ENCODE data around the gene PCNA. TPM values are rescaled to one million over a fixed set of nuclear protein-coding genes. Genes with fewer than 3 reads are reported as not detected.
A peak's percentile ranks its signal among the peaks of the same experiment; 100 is the strongest.

PCNA gene
- polyA plus RNA-seq, 1 donor, result 95.3 TPM

- H3K4me1 ChIP-seq (ENCODE audit: control insufficient read depth, insufficient read depth, low read length), result peaks cover 12% of the 10 kb centered on the region
- H3K27ac ChIP-seq (ENCODE audit: low read length), result peak overlapping the region; percentile 82
- no peaks in the 10 kb centered on the region for H3K36me3 ChIP-seq (ENCODE audit: control insufficient read depth, insufficient read depth, low read length)
- H3K4me3 ChIP-seq (ENCODE audit: low read length), result peak overlapping the region; percentile 62
- peak; percentile 67 to 84 for DNase-seq
- H3K9me3 ChIP-seq (ENCODE audit: control insufficient read depth, low read depth, low read length), result no peaks in the 10 kb centered on the region
- WGBS (ENCODE audit: insufficient coverage, low lambda C conversion rate), result 0% methylated on average over 3 of the region's 44 CpGs
- H3K27me3 ChIP-seq (ENCODE audit: control insufficient read depth, insufficient read depth, low read length), result no peaks in the 10 kb centered on the region
These were observed 7.6 kb upstream of the PCNA start for GRCh38 chr20:5127204-5127858.

- WGBS (ENCODE audit: insufficient coverage, low lambda C conversion rate), result no CpG with 5 or more reads among the region's 78 CpGs
- Histone ChIP-seq H3K27me3 (ENCODE audit: control insufficient read depth, insufficient read depth, low read length) (no peaks in the 10 kb centered on the region), H3K9me3 (ENCODE audit: control insufficient read depth, low read depth, low read length) (no peaks in the 10 kb centered on the region), H3K36me3 (ENCODE audit: control insufficient read depth, insufficient read depth, low read length) (no peaks in the 10 kb centered on the region), H3K27ac (ENCODE audit: low read length) (peak within 1 kb of the TSS; percentile 84), H3K4me1 (ENCODE audit: control insufficient read depth, insufficient read depth, low read length) (peaks cover 12% of the 10 kb centered on the region), H3K4me3 (ENCODE audit: low read length) (peak within 1 kb of the TSS; percentile 62)
- DNase-seq, result peak; percentile 99 to 100
These were observed 6.9 kb upstream of the PCNA start, which contains the start of gene CDS2 for GRCh38 chr20:5126512-5127203. TSS of gene CDS2 (plus strand) at chr20:5127008. CDS start at chr20:5127093, 85 bp downstream.

- WGBS (ENCODE audit: insufficient coverage, low lambda C conversion rate), result 100% methylated on average over 1 of the region's 1 CpG
These were observed 3.1 kb upstream of the PCNA start for GRCh38 chr20:5122873-5123260.

GRCh38 chr20:5120185-5120476 is 373 bp upstream of the PCNA start:
- Histone ChIP-seq H3K27me3 (ENCODE audit: control insufficient read depth, insufficient read depth, low read length) (no peaks in the 10 kb centered on the region), H3K4me3 (ENCODE audit: low read length) (peak overlapping the region; percentile 95), H3K4me1 (ENCODE audit: control insufficient read depth, insufficient read depth, low read length) (no peaks in the 10 kb centered on the region), H3K9me3 (ENCODE audit: control insufficient read depth, low read depth, low read length) (no peaks in the 10 kb centered on the region), H3K36me3 (ENCODE audit: control insufficient read depth, insufficient read depth, low read length) (peaks cover 15% of the 10 kb centered on the region), H3K27ac (ENCODE audit: low read length) (peak overlapping the region; percentile 98)
- no peak for DNase-seq
- no CpG with 5 or more reads among the region's 9 CpGs for WGBS (ENCODE audit: insufficient coverage, low lambda C conversion rate)

More at GRCh38 chr20:5122873-5123260, 3.1 kb upstream of the PCNA start:
- Histone ChIP-seq H3K4me3 (ENCODE audit: low read length) (no peak overlapping the region), H3K4me1 (ENCODE audit: control insufficient read depth, insufficient read depth, low read length) (peaks cover 1% of the 10 kb centered on the region), H3K27me3 (ENCODE audit: control insufficient read depth, insufficient read depth, low read length) (no peaks in the 10 kb centered on the region), H3K27ac (ENCODE audit: low read length) (no peak overlapping the region), H3K36me3 (ENCODE audit: control insufficient read depth, insufficient read depth, low read length) (no peaks in the 10 kb centered on the region), H3K9me3 (ENCODE audit: control insufficient read depth, low read depth, low read length) (no peaks in the 10 kb centered on the region)
- DNase-seq, result no peak

GRCh38 chr20:5119143-5119434 is 669 bp downstream of the PCNA start:
- Histone ChIP-seq H3K27me3 (ENCODE audit: control insufficient read depth, insufficient read depth, low read length) (no peaks in the 10 kb centered on the region), H3K27ac (ENCODE audit: low read length) (peak overlapping the region; percentile 98), H3K4me3 (ENCODE audit: low read length) (peak overlapping the region; percentile 95), H3K36me3 (ENCODE audit: control insufficient read depth, insufficient read depth, low read length) (peaks cover 19% of the 10 kb centered on the region), H3K4me1 (ENCODE audit: control insufficient read depth, insufficient read depth, low read length) (no peaks in the 10 kb centered on the region), H3K9me3 (ENCODE audit: control insufficient read depth, low read depth, low read length) (no peaks in the 10 kb centered on the region)
- no CpG with 5 or more reads among the region's 21 CpGs for WGBS (ENCODE audit: insufficient coverage, low lambda C conversion rate)
- no peak for DNase-seq

- no peaks in the 10 kb centered on the region for H3K27me3 ChIP-seq (ENCODE audit: control insufficient read depth, insufficient read depth, low read length)
- no CpG with 5 or more reads among the region's 23 CpGs for WGBS (ENCODE audit: insufficient coverage, low lambda C conversion rate)
- peak in 1 of 2 donors; percentile 14 for DNase-seq
- H3K4me1 ChIP-seq (ENCODE audit: control insufficient read depth, insufficient read depth, low read length), result peaks cover 3% of the 10 kb centered on the region
- H3K4me3 ChIP-seq (ENCODE audit: low read length), result peak overlapping the region; percentile 95
- H3K9me3 ChIP-seq (ENCODE audit: control insufficient read depth, low read depth, low read length), result no peaks in the 10 kb centered on the region
- H3K36me3 ChIP-seq (ENCODE audit: control insufficient read depth, insufficient read depth, low read length), result peaks cover 19% of the 10 kb centered on the region
- H3K27ac ChIP-seq (ENCODE audit: low read length), result peak overlapping the region; percentile 98
These were observed 1.3 kb downstream of the PCNA start for GRCh38 chr20:5118220-5119142.

GRCh38 chr20:5116875-5117274 is 2.9 kb downstream of the PCNA start:
- no peaks in the 10 kb centered on the region for H3K9me3 ChIP-seq (ENCODE audit: control insufficient read depth, low read depth, low read length)
- DNase-seq, result no peak
- peaks cover 6% of the 10 kb centered on the region for H3K4me1 ChIP-seq (ENCODE audit: control insufficient read depth, insufficient read depth, low read length)
- no CpG with 5 or more reads among the region's 3 CpGs for WGBS (ENCODE audit: insufficient coverage, low lambda C conversion rate)
- no peak overlapping the region for H3K27ac ChIP-seq (ENCODE audit: low read length)
- peaks cover 19% of the 10 kb centered on the region for H3K36me3 ChIP-seq (ENCODE audit: control insufficient read depth, insufficient read depth, low read length)
- H3K27me3 ChIP-seq (ENCODE audit: control insufficient read depth, insufficient read depth, low read length), result no peaks in the 10 kb centered on the region
- H3K4me3 ChIP-seq (ENCODE audit: low read length), result no peak overlapping the region

GRCh38 chr20:5114403-5114802 is 5.4 kb downstream of the PCNA start:
- H3K4me1 ChIP-seq (ENCODE audit: control insufficient read depth, insufficient read depth, low read length), result peaks cover 8% of the 10 kb centered on the region

GRCh38 chr20:5113615-5113986 is 6.2 kb downstream of the PCNA start:
- WGBS (ENCODE audit: insufficient coverage, low lambda C conversion rate), result no CpG with 5 or more reads among the region's 3 CpGs
- H3K27me3 ChIP-seq (ENCODE audit: control insufficient read depth, insufficient read depth, low read length), result no peaks in the 10 kb centered on the region
- peak overlapping the region; percentile 97 for H3K27ac ChIP-seq (ENCODE audit: low read length)
- DNase-seq, result no peak
- peaks cover 8% of the 10 kb centered on the region for H3K4me1 ChIP-seq (ENCODE audit: control insufficient read depth, insufficient read depth, low read length)
- H3K4me3 ChIP-seq (ENCODE audit: low read length), result peak overlapping the region; percentile 98
- no peaks in the 10 kb centered on the region for H3K9me3 ChIP-seq (ENCODE audit: control insufficient read depth, low read depth, low read length)
- H3K36me3 ChIP-seq (ENCODE audit: control insufficient read depth, insufficient read depth, low read length), result peaks cover 38% of the 10 kb centered on the region

More at GRCh38 chr20:5114403-5114802, 5.4 kb downstream of the PCNA start:
- H3K27me3 ChIP-seq (ENCODE audit: control insufficient read depth, insufficient read depth, low read length), result no peaks in the 10 kb centered on the region
- DNase-seq, result no peak
- no peak overlapping the region for H3K4me3 ChIP-seq (ENCODE audit: low read length)
- 60% methylated on average over 1 of the region's 3 CpGs for WGBS (ENCODE audit: insufficient coverage, low lambda C conversion rate)
- no peaks in the 10 kb centered on the region for H3K9me3 ChIP-seq (ENCODE audit: control insufficient read depth, low read depth, low read length)
- no peak overlapping the region for H3K27ac ChIP-seq (ENCODE audit: low read length)
- peaks cover 36% of the 10 kb centered on the region for H3K36me3 ChIP-seq (ENCODE audit: control insufficient read depth, insufficient read depth, low read length)

- Histone ChIP-seq H3K27me3 (ENCODE audit: control insufficient read depth, insufficient read depth, low read length) (no peaks in the 10 kb centered on the region), H3K4me1 (ENCODE audit: control insufficient read depth, insufficient read depth, low read length) (peaks cover 8% of the 10 kb centered on the region), H3K36me3 (ENCODE audit: control insufficient read depth, insufficient read depth, low read length) (peaks cover 56% of the 10 kb centered on the region), H3K4me3 (ENCODE audit: low read length) (no peak overlapping the region), H3K9me3 (ENCODE audit: control insufficient read depth, low read depth, low read length) (no peaks in the 10 kb centered on the region), H3K27ac (ENCODE audit: low read length) (no peak overlapping the region)
- WGBS (ENCODE audit: insufficient coverage, low lambda C conversion rate), result no CpG with 5 or more reads among the region's 5 CpGs
- DNase-seq, result no peak
These were observed 10.5 kb downstream of the PCNA start for GRCh38 chr20:5109276-5109675.

Data from large intestine (tissue), 3 donors.